Endothelial cell of umbilical vein (primary cell): ENCODE data around the gene LGALS3BP. TPM values are rescaled to one million over a fixed set of nuclear protein-coding genes. Genes with fewer than 3 reads are reported as not detected.

Experiments
- BruUV-seq: library from RNA; stranded (reverse); fragments of 400-500 nt; replicated peaks from 2 replicates; lab custom pipeline; 2021; lab: Mats Ljungman, UMichigan
- CTCF ChIA-PET: fragments of 300-600, 350-600 bp; sonication (Branson Sonifier 250); formaldehyde crosslinking; loops from one replicate; lab custom pipeline; 2021; ENCODE audit warnings: antibody characterized with exemption, inconsistent platforms; lab: Charles Lee
- POLR2A ChIA-PET: fragments of 300-600, 350-600 bp; sonication (Branson Sonifier 250); formaldehyde crosslinking; loops from one replicate; lab custom pipeline; 2021; ENCODE audit warnings: antibody characterized with exemption, inconsistent platforms; lab: Charles Lee
- DNase-seq: peaks from one replicate; pipeline ENCODE4 v3.0.0-alpha.2; 2011; ENCODE audit warnings: low read depth, low spot score
- FAIRE-seq: peaks from 2 replicates; lab custom pipeline; 2011; peaks lifted over from hg19 to GRCh38; lab: Jason Lieb, UNC
- H2AFZ ChIP-seq: 2 replicates; pipeline ENCODE4 v1.6.0; 2012; ENCODE audit warnings: low read depth, low read length, control low read depth, inconsistent platforms
- H3K27ac ChIP-seq: 2 replicates; pipeline ENCODE4 v1.5.1; 2011; ENCODE audit warnings: low read depth, mild to moderate bottlenecking, control low read depth, low read length, moderate library complexity; ENCODE audit not compliant: insufficient read depth
- H3K27me3 ChIP-seq, 2 experiments: 2 replicates each; pipeline versions ENCODE4 v1.6.0 to v1.6.1; 2011; ENCODE audit warnings: low read length in 2 of 2, mixed read lengths in 1 of 2; ENCODE audit not compliant: control insufficient read depth in 2 of 2, insufficient read depth in 2 of 2
- H3K36me3 ChIP-seq, 2 experiments: 2 replicates in 1 of 2; 3 replicates in 1 of 2; pipeline ENCODE4 v1.5.1; 2011; ENCODE audit warnings: low read length in 2 of 2, mild to moderate bottlenecking in 1 of 2, moderate library complexity in 1 of 2; ENCODE audit not compliant: control insufficient read depth in 2 of 2, insufficient read depth in 2 of 2; ENCODE audit errors: extremely low read depth in 1 of 2
- H3K4me1 ChIP-seq: 3 replicates; pipeline ENCODE4 v1.5.1; 2011; ENCODE audit warnings: mild to moderate bottlenecking, low read length; ENCODE audit not compliant: control insufficient read depth, insufficient read depth; ENCODE audit errors: extremely low read depth
- H3K4me2 ChIP-seq: 2 replicates; pipeline ENCODE4 v1.6.1; 2011; ENCODE audit warnings: low read length, control low read depth, mixed read lengths; ENCODE audit not compliant: insufficient read depth
- H3K4me3 ChIP-seq, 3 experiments: fragments of 200-600 bp in 1 of 3; sonication (generic), shearing (Covaris generic) in 1 of 3; replicated peaks in 1 of 3; 2 replicates each; pipeline ENCODE4 v1.5.1; 2011 to 2016; ENCODE audit warnings: control low read depth in 3 of 3, low read length in 3 of 3, mild to moderate bottlenecking in 2 of 3, inconsistent platforms in 1 of 3, low read depth in 1 of 3, moderate library complexity in 1 of 3; ENCODE audit not compliant: insufficient read depth in 1 of 3
- H3K79me2 ChIP-seq: 2 replicates; pipeline ENCODE4 v1.6.0; 2012; ENCODE audit warnings: low read length, inconsistent platforms; ENCODE audit not compliant: control insufficient read depth, insufficient read depth
- H3K9ac ChIP-seq: replicated peaks from 2 replicates; pipeline ENCODE3; 2011; ENCODE audit warnings: low read length, control low read depth; ENCODE audit not compliant: insufficient read depth; ENCODE audit errors: extremely low read depth
- H3K9me1 ChIP-seq: replicated peaks from 3 replicates; pipeline ENCODE4 v1.6.0; 2011; ENCODE audit warnings: mild to moderate bottlenecking, low read length; ENCODE audit not compliant: control insufficient read depth, insufficient read depth; ENCODE audit errors: extremely low read depth
- H3K9me3 ChIP-seq: replicated peaks from 2 replicates; pipeline ENCODE4 v1.5.1; 2012; ENCODE audit warnings: low read length, inconsistent platforms; ENCODE audit not compliant: control insufficient read depth, insufficient read depth
- H4K20me1 ChIP-seq: replicated peaks from 2 replicates; pipeline ENCODE3; 2011; ENCODE audit warnings: mild to moderate bottlenecking, low read length; ENCODE audit not compliant: control insufficient read depth, insufficient read depth; ENCODE audit errors: extremely low read depth
- EZH2 ChIP-seq: IDR thresholded peaks from 2 replicates; pipeline ENCODE4 v1.6.1; 2012; ENCODE audit warnings: borderline replicate concordance, low read depth, mild to moderate bottlenecking, moderate library complexity, low read length, inconsistent platforms; ENCODE audit not compliant: severe bottlenecking
- FOS ChIP-seq: IDR thresholded peaks from 2 replicates; pipeline ENCODE4 v1.6.1; 2011; ENCODE audit warnings: mild to moderate bottlenecking, low read length, moderate library complexity, borderline replicate concordance; ENCODE audit not compliant: insufficient read depth
- GATA2 ChIP-seq: IDR thresholded peaks from 2 replicates; pipeline ENCODE4 v1.7.0; 2011; ENCODE audit warnings: low read depth, mild to moderate bottlenecking, moderate library complexity, mixed read lengths, low read length; ENCODE audit not compliant: insufficient read length, insufficient read depth
- JUN ChIP-seq: IDR thresholded peaks from 2 replicates; pipeline ENCODE4 v1.6.1; 2011; ENCODE audit warnings: borderline replicate concordance, low read depth; ENCODE audit not compliant: insufficient read length, insufficient read depth
- MYC ChIP-seq: IDR thresholded peaks from one replicate; pipeline ENCODE4 v1.6.1; 2011; ENCODE audit warnings: mild to moderate bottlenecking, low read depth, low read length
- POLR2A ChIP-seq: IDR thresholded peaks from 2 replicates; pipeline ENCODE4 v1.6.1; 2012; ENCODE audit warnings: low read depth, mild to moderate bottlenecking, control low read depth, low read length
- POLR2AphosphoS5 ChIP-seq: IDR thresholded peaks from 2 replicates; pipeline ENCODE4 v1.6.1; 2012; ENCODE audit warnings: low read depth, mild to moderate bottlenecking, control low read depth, low read length, moderate library complexity; ENCODE audit not compliant: insufficient read depth
- dilution Hi-C: fragments of 300-500 bp; cut with MboI; formaldehyde crosslinking; loops from one replicate; pipeline ENCODE4 v1.15.0; 2019; ENCODE audit warnings: low sequenced_read_pairs; ENCODE audit not compliant: extremely low pct_ligation_motif_present
- intact Hi-C: fragments of 100-400 bp; cut with micrococcal nuclease; formaldehyde crosslinking; loops from one replicate; pipeline ENCODE4 v1.10.0; 2022
- polyA plus RNA-seq, 4 experiments: library from polyadenylated mRNA; depleted of rRNA in 3 of 4; stranded (reverse) in 3 of 4; unstranded in 1 of 4; fragments of >200 nt; gene quantifications; 2 replicates each; pipeline versions ENCODE4 v1.2.1 to v1.2.3, GENCODE V29; 2011 to 2012; ENCODE audit warnings: missing spikeins in 1 of 4
- total RNA-seq: library from RNA; stranded (reverse); gene quantifications from 2 replicates; pipeline ENCODE4 v1.2.3, GENCODE V29; 2021
- TF ChIP-seq, protein P1 (sequence below): IDR thresholded peaks from 2 replicates; pipeline ENCODE4 v1.6.1; 2011; ENCODE audit not compliant: insufficient read depth, insufficient read length
- TF ChIP-seq, protein P2 (sequence below), 2 donors: IDR thresholded peaks; 1 replicate in 1 of 2; 2 replicates in 1 of 2; pipeline ENCODE4 v1.5.1; 2011; ENCODE audit warnings: low read length in 2 of 2, mild to moderate bottlenecking in 2 of 2, moderate library complexity in 2 of 2, control low read depth in 1 of 2, inconsistent platforms in 1 of 2, low read depth in 1 of 2; ENCODE audit not compliant: insufficient read depth in 1 of 2; ENCODE audit errors: extremely low read depth in 1 of 2

The LGALS3BP gene
- total and polyA plus RNA-seq, 2 donors (not counting 3 experiments of a cell fraction or from before 2014, with no cell fraction given), result 0.77 to 1.3 TPM

DNA sequence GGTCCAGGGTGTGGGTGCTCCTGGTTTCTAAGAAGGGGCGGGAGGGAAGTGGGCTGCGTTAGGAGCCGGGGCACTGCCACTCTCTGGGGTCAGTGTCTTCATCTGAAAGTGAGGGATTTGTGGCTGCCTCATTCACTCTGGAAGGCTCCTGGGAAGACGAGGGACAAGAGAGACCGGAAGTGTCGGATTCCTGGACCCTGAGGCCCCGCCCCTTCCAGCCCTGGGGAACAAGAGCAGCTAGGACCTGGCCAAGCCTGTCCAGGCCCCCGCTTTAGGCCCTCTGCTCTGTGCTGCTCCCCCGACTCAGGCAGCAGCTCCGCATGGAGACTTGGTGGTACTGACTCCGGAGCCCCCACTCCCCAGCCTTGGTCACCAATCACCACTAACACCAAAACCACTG, 6.5 kb downstream of the LGALS3BP start:
- no peak overlapping the region for H3K9ac ChIP-seq
- no peaks in the 10 kb centered on the region for H3K9me1 ChIP-seq
- CTCF ChIA-PET, result interaction anchor here (9.1 kb wide), 1 partner anchor 107 kb away, joined by 171 read pairs; no protein-coding TSS in a partner anchor
- intact Hi-C loops, result no loop called here
- FAIRE-seq (no peak), DNase-seq (no peak)
- H3K4me1 ChIP-seq, result no peaks in the 10 kb centered on the region
- dilution Hi-C loops, result no loop called here
- no peak overlapping the region for H3K4me3 ChIP-seq
- H2AFZ ChIP-seq, result no peak overlapping the region
- H3K4me2 ChIP-seq, result no peak overlapping the region
- H3K36me3 ChIP-seq, result no peaks in the 10 kb centered on the region
- no peak overlapping the region for H3K27ac ChIP-seq
- no peaks in the 10 kb centered on the region for H3K9me3 ChIP-seq
- no peaks in the 10 kb centered on the region for H3K79me2 ChIP-seq
- no TSS peak for BruUV-seq
- no peak for TF ChIP-seq MYC
- no peak for TF ChIP-seq EZH2
- TF ChIP-seq, protein P1, sequence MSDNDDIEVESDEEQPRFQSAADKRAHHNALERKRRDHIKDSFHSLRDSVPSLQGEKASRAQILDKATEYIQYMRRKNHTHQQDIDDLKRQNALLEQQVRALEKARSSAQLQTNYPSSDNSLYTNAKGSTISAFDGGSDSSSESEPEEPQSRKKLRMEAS, result no peak
- no peak for TF ChIP-seq POLR2A
- TF ChIP-seq, protein P2, sequence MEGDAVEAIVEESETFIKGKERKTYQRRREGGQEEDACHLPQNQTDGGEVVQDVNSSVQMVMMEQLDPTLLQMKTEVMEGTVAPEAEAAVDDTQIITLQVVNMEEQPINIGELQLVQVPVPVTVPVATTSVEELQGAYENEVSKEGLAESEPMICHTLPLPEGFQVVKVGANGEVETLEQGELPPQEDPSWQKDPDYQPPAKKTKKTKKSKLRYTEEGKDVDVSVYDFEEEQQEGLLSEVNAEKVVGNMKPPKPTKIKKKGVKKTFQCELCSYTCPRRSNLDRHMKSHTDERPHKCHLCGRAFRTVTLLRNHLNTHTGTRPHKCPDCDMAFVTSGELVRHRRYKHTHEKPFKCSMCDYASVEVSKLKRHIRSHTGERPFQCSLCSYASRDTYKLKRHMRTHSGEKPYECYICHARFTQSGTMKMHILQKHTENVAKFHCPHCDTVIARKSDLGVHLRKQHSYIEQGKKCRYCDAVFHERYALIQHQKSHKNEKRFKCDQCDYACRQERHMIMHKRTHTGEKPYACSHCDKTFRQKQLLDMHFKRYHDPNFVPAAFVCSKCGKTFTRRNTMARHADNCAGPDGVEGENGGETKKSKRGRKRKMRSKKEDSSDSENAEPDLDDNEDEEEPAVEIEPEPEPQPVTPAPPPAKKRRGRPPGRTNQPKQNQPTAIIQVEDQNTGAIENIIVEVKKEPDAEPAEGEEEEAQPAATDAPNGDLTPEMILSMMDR (IDR thresholded peaks at IDR 0.05; ENCODE audit: extremely low read depth in 1 of 2, insufficient read depth in 1 of 2, low read depth in 1 of 2, low read length in 2 of 2), result no peak
- no peak for TF ChIP-seq JUN
- no peak for TF ChIP-seq GATA2
- TF ChIP-seq POLR2AphosphoS5, result no peak
- no peak for TF ChIP-seq FOS
- POLR2A ChIA-PET, result no interaction called here
- no peaks in the 10 kb centered on the region for H4K20me1 ChIP-seq
- no peaks in the 10 kb centered on the region for H3K27me3 ChIP-seq
